ENCODE results near the gene RAB11A.

GRCh38 chr15:65828585-65828984 is 40.7 kb upstream of the RAB11A start:
- TF ChIP-seq GATA2 (IDR thresholded peaks at IDR 0.05; ENCODE audit: insufficient read depth, insufficient read length, low read depth, low read length) (no peak), EZH2 (IDR thresholded peaks at IDR 0.05; ENCODE audit: borderline replicate concordance, low read depth, low read length, severe bottlenecking) (no peak), POLR2AphosphoS5 (IDR thresholded peaks at IDR 0.05; ENCODE audit: insufficient read depth, low read depth, low read length) (no peak), MAX (IDR thresholded peaks at IDR 0.05; ENCODE audit: insufficient read depth, insufficient read length) (no peak), POLR2A (IDR thresholded peaks at IDR 0.05; ENCODE audit: low read depth, low read length) (no peak), MYC (IDR thresholded peaks at IDR 0.05; ENCODE audit: low read depth, low read length) (no peak), JUN (IDR thresholded peaks at IDR 0.05; ENCODE audit: borderline replicate concordance, insufficient read depth, insufficient read length, low read depth) (no peak), FOS (IDR thresholded peaks at IDR 0.05; ENCODE audit: borderline replicate concordance, insufficient read depth, low read length) (no peak)
- TF ChIP-seq, protein P1, sequence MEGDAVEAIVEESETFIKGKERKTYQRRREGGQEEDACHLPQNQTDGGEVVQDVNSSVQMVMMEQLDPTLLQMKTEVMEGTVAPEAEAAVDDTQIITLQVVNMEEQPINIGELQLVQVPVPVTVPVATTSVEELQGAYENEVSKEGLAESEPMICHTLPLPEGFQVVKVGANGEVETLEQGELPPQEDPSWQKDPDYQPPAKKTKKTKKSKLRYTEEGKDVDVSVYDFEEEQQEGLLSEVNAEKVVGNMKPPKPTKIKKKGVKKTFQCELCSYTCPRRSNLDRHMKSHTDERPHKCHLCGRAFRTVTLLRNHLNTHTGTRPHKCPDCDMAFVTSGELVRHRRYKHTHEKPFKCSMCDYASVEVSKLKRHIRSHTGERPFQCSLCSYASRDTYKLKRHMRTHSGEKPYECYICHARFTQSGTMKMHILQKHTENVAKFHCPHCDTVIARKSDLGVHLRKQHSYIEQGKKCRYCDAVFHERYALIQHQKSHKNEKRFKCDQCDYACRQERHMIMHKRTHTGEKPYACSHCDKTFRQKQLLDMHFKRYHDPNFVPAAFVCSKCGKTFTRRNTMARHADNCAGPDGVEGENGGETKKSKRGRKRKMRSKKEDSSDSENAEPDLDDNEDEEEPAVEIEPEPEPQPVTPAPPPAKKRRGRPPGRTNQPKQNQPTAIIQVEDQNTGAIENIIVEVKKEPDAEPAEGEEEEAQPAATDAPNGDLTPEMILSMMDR (IDR thresholded peaks at IDR 0.05; ENCODE audit: extremely low read depth in 1 of 2, insufficient read depth in 1 of 2, low read depth in 1 of 2, low read length in 2 of 2), result no peak

Data from endothelial cell of umbilical vein (primary cell).